Measurements from ENCODE around the gene ZNF19.
A peak's percentile ranks its signal among the peaks of the same experiment; 100 is the strongest.

Gene ZNF19

GRCh38 chr16:71491054-71491453, 1.9 kb upstream of the ZNF19 start:
- Histone ChIP-seq H3K36me3 (ENCODE audit: control insufficient read depth, insufficient read depth, low read length) (no peaks in the 10 kb centered on the region), H3K9me3 (ENCODE audit: control insufficient read depth, low read length) (no peaks in the 10 kb centered on the region), H3K4me1 (ENCODE audit: control insufficient read depth, insufficient read depth, low read length, poor library complexity, severe bottlenecking) (no peaks in the 10 kb centered on the region), H3K4me3 (ENCODE audit: extremely low read depth, insufficient read depth, low read length, poor library complexity, severe bottlenecking) (no peak overlapping the region), H3K27ac (ENCODE audit: low read depth, low read length, severe bottlenecking) (no peak overlapping the region)
- 51 to 58% methylated on average over 2 of the region's 3 CpGs for WGBS, 2 experiments (ENCODE audit: insufficient coverage in 2 of 2)

DNA sequence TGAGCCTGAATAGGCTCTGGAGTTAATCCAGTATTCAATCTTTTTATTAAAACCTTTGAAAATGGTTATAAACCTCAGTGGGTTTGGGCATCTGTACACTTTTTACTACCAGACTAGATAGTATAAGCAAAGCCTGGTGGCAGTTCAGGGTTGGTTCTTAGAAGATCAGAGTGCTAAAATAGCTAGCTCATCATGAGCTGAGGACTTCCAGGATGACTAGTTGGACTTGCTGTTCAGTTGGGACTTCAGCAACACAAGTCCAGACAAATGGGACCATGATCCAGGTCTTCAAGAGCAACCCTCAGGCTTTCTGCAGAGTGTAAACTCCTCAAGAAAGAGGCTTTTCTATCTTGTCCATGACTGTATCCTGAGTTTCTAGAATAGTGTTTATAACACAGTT, 1.2 kb upstream of the ZNF19 start:
- no peak overlapping the region for H3K4me3 ChIP-seq (ENCODE audit: extremely low read depth, insufficient read depth, low read length, poor library complexity, severe bottlenecking)
- no peaks in the 10 kb centered on the region for H3K36me3 ChIP-seq (ENCODE audit: control insufficient read depth, insufficient read depth, low read length)

DNA sequence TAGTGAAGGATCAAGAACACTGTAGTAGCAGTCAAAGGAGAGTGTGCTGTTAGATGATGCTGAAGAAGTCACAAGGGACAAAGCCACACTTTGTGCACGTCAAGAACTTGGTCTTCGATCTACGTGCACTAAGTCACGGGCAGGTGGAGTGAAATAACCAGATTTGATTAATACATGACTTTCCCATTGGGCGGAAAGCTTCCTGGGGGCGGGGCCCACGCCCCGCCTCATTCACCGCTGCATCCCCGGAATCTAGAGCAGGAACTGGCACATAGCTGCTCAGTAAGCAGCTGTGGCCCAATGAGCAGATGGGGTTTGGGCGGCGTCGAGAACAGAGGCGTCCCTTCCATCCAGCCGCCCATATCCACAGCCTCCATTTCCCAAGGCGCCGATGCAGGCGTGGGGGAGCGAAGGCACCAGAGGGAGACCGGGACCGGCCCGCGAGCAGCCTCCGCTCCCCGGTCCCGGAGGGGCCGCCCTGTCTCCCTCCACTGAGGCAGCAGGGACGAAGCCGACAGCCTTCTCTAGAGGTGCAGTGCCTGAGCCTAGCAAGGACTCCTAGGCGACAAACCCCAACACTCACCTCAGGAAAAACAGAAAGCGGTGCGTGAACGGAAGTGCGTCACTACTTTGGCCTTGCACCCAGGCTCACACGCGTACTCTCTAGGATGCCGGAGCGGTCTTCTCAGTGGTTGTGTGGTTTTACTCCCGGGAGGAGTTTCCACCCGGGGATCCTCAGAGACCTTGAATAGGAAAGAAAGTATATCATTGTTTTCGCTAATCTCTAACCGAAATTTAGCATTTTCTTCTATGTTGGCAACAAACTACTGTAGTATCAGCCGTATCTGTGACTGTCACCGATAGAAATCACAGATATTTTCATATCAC, 4.9 kb downstream of the ZNF19 start:
- Histone ChIP-seq H3K4me1 (ENCODE audit: control insufficient read depth, insufficient read depth, low read length, poor library complexity, severe bottlenecking) (no peaks in the 10 kb centered on the region), H3K27ac (ENCODE audit: low read depth, low read length, severe bottlenecking) (peak overlapping the region; percentile 91), H3K9me3 (ENCODE audit: control insufficient read depth, low read length) (no peaks in the 10 kb centered on the region), H3K4me3 (ENCODE audit: extremely low read depth, insufficient read depth, low read length, poor library complexity, severe bottlenecking) (peak overlapping the region; percentile 76), H3K36me3 (ENCODE audit: control insufficient read depth, insufficient read depth, low read length) (no peaks in the 10 kb centered on the region)
- 2 to 3% methylated on average over 36 to 37 of the region's 44 CpGs for WGBS, 2 experiments (ENCODE audit: insufficient coverage in 2 of 2)

More for the DNA sequence above, 1.2 kb upstream of the ZNF19 start:
- Histone ChIP-seq H3K9me3 (ENCODE audit: control insufficient read depth, low read length) (no peaks in the 10 kb centered on the region), H3K27ac (ENCODE audit: low read depth, low read length, severe bottlenecking) (no peak overlapping the region), H3K4me1 (ENCODE audit: control insufficient read depth, insufficient read depth, low read length, poor library complexity, severe bottlenecking) (no peaks in the 10 kb centered on the region)

- no peaks in the 10 kb centered on the region for H3K9me3 ChIP-seq (ENCODE audit: control insufficient read depth, low read length)
- peaks cover 12% of the 10 kb centered on the region for H3K36me3 ChIP-seq (ENCODE audit: control insufficient read depth, insufficient read depth, low read length)
- no peaks in the 10 kb centered on the region for H3K4me1 ChIP-seq (ENCODE audit: control insufficient read depth, insufficient read depth, low read length, poor library complexity, severe bottlenecking)
- WGBS, 2 experiments (ENCODE audit: insufficient coverage in 2 of 2), result 68 to 84% methylated on average over 3 to 4 of the region's 5 CpGs
- H3K27ac ChIP-seq (ENCODE audit: low read depth, low read length, severe bottlenecking), result no peak overlapping the region
- H3K4me3 ChIP-seq (ENCODE audit: extremely low read depth, insufficient read depth, low read length, poor library complexity, severe bottlenecking), result no peak overlapping the region
Observed at GRCh38 chr16:71482569-71482968, 6.6 kb downstream of the ZNF19 start.

DNA sequence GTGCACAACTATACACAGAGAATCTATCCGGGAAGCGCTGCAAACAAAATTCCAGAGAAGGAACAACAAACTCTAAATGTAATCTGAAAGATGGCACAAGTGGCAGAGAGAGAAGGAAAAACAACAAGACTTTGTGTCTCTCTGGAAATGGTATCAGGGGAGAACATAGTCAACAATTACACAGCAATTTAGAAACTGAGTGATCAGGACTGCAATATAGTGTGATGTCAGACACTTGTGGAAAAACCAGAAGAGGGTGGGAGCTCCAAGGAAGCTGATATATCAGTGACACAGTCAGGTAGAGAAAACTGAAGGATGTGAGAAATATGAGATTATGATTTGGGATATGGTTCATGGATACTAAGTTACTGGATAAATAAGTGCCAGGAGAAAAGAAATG, 8.2 kb downstream of the ZNF19 start:
- Histone ChIP-seq H3K27ac (ENCODE audit: low read depth, low read length, severe bottlenecking) (no peak overlapping the region), H3K36me3 (ENCODE audit: control insufficient read depth, insufficient read depth, low read length) (peaks cover 26% of the 10 kb centered on the region), H3K9me3 (ENCODE audit: control insufficient read depth, low read length) (no peaks in the 10 kb centered on the region), H3K4me3 (ENCODE audit: extremely low read depth, insufficient read depth, low read length, poor library complexity, severe bottlenecking) (no peak overlapping the region), H3K4me1 (ENCODE audit: control insufficient read depth, insufficient read depth, low read length, poor library complexity, severe bottlenecking) (no peaks in the 10 kb centered on the region)
- 60 to 93% methylated on average over 1 to 2 of the region's 2 CpGs for WGBS, 2 experiments (ENCODE audit: insufficient coverage in 2 of 2)

- WGBS, 2 experiments (ENCODE audit: insufficient coverage in 2 of 2), result 47 to 67% methylated on average over 3 of the region's 3 CpGs
- Histone ChIP-seq H3K27ac (ENCODE audit: low read depth, low read length, severe bottlenecking) (no peak overlapping the region), H3K4me1 (ENCODE audit: control insufficient read depth, insufficient read depth, low read length, poor library complexity, severe bottlenecking) (peaks cover 4% of the 10 kb centered on the region), H3K4me3 (ENCODE audit: extremely low read depth, insufficient read depth, low read length, poor library complexity, severe bottlenecking) (no peak overlapping the region), H3K9me3 (ENCODE audit: control insufficient read depth, low read length) (no peaks in the 10 kb centered on the region), H3K36me3 (ENCODE audit: control insufficient read depth, insufficient read depth, low read length) (peaks cover 35% of the 10 kb centered on the region)
Observed at GRCh38 chr16:71479420-71479819, 9.7 kb downstream of the ZNF19 start.

DNA sequence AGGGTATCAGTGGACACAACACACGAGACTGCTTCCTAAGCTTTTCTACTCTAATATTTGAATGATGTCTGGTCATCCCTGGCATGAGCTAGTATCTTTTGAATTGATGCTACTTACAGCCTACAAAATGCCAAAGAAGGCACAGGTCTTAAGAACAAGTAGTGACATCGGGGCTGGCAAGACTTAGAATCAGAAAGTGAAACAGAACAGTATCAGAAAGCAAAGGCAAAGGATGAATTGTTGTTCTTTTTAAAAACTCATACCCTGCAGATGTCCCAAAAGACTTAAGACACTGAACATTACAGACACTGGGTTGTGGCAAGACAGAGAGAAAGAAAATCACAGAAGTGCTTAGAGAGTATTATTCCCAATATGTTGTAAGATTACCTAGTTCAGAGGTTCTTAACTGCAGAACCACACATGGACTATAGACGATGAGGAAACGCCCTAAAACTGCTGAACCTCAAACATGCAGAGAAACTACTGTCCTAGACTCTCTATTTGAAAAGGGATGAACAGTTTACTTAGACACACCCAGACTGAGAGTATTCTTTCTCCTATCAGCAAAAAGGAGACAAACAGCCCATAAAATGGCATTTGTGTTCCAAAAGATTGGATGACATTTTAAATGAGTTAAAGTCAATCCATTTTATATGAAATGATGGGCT, 12.5 kb downstream of the ZNF19 start:
- Histone ChIP-seq H3K4me1 (ENCODE audit: control insufficient read depth, insufficient read depth, low read length, poor library complexity, severe bottlenecking) (peaks cover 17% of the 10 kb centered on the region), H3K4me3 (ENCODE audit: extremely low read depth, insufficient read depth, low read length, poor library complexity, severe bottlenecking) (no peak overlapping the region), H3K27ac (ENCODE audit: low read depth, low read length, severe bottlenecking) (no peak overlapping the region), H3K9me3 (ENCODE audit: control insufficient read depth, low read length) (no peaks in the 10 kb centered on the region), H3K36me3 (ENCODE audit: control insufficient read depth, insufficient read depth, low read length) (peaks cover 35% of the 10 kb centered on the region)
- WGBS, 2 experiments (ENCODE audit: insufficient coverage in 2 of 2), result 80 to 88% methylated on average over 1 to 4 of the region's 4 CpGs

GRCh38 chr16:71474864-71475263, 14.3 kb downstream of the ZNF19 start:
- WGBS, 2 experiments (ENCODE audit: insufficient coverage in 2 of 2), result no CpG with 5 or more reads among the region's 3 CpGs
- peak overlapping the region; percentile 43 for H3K27ac ChIP-seq (ENCODE audit: low read depth, low read length, severe bottlenecking)
- H3K4me3 ChIP-seq (ENCODE audit: extremely low read depth, insufficient read depth, low read length, poor library complexity, severe bottlenecking), result no peak overlapping the region
- H3K9me3 ChIP-seq (ENCODE audit: control insufficient read depth, low read length), result no peaks in the 10 kb centered on the region
- H3K36me3 ChIP-seq (ENCODE audit: control insufficient read depth, insufficient read depth, low read length), result peaks cover 35% of the 10 kb centered on the region
- peaks cover 17% of the 10 kb centered on the region for H3K4me1 ChIP-seq (ENCODE audit: control insufficient read depth, insufficient read depth, low read length, poor library complexity, severe bottlenecking)

GRCh38 chr16:71473891-71474290, 15.2 kb downstream of the ZNF19 start:
- 93 to 100% methylated on average over 3 of the region's 5 CpGs for WGBS, 2 experiments (ENCODE audit: insufficient coverage in 2 of 2)
- peaks cover 17% of the 10 kb centered on the region for H3K4me1 ChIP-seq (ENCODE audit: control insufficient read depth, insufficient read depth, low read length, poor library complexity, severe bottlenecking)
- H3K4me3 ChIP-seq (ENCODE audit: extremely low read depth, insufficient read depth, low read length, poor library complexity, severe bottlenecking), result no peak overlapping the region
- H3K36me3 ChIP-seq (ENCODE audit: control insufficient read depth, insufficient read depth, low read length), result peaks cover 35% of the 10 kb centered on the region
- H3K27ac ChIP-seq (ENCODE audit: low read depth, low read length, severe bottlenecking), result no peak overlapping the region
- no peaks in the 10 kb centered on the region for H3K9me3 ChIP-seq (ENCODE audit: control insufficient read depth, low read length)

GRCh38 chr16:71472931-71473330, 16.2 kb downstream of the ZNF19 start:
- Histone ChIP-seq H3K4me3 (ENCODE audit: extremely low read depth, insufficient read depth, low read length, poor library complexity, severe bottlenecking) (no peak overlapping the region), H3K36me3 (ENCODE audit: control insufficient read depth, insufficient read depth, low read length) (peaks cover 26% of the 10 kb centered on the region), H3K27ac (ENCODE audit: low read depth, low read length, severe bottlenecking) (no peak overlapping the region), H3K4me1 (ENCODE audit: control insufficient read depth, insufficient read depth, low read length, poor library complexity, severe bottlenecking) (peaks cover 17% of the 10 kb centered on the region), H3K9me3 (ENCODE audit: control insufficient read depth, low read length) (no peaks in the 10 kb centered on the region)
- WGBS, 2 experiments (ENCODE audit: insufficient coverage in 2 of 2), result 100% methylated on average over 1 of the region's 2 CpGs; no CpG with 5 or more reads in 1 of the 2 experiments

DNA sequence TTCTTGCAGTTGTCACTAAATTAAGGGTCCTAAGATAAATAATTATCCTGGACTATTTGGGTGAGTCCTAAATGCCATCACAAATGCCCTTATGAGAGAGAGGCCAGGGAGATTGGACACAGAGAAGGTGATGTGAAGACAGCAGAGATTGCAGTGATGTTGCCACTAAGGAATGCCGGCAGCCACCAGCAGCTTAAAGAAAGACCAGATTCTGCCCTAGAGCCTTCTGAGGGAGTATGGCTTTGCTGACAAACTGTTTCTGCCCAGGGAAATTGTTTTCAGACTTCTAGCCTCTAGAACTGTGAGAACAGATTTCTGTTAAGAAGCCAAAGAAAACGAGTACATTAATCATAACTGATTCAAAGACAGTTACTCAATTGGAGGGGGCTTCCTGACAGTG, 17.1 kb downstream of the ZNF19 start:
- WGBS, 2 experiments (ENCODE audit: insufficient coverage in 2 of 2), result 83 to 100% methylated on average over 1 of the region's 2 CpGs

More for the DNA sequence above, 17.1 kb downstream of the ZNF19 start:
- Histone ChIP-seq H3K4me1 (ENCODE audit: control insufficient read depth, insufficient read depth, low read length, poor library complexity, severe bottlenecking) (peaks cover 17% of the 10 kb centered on the region), H3K4me3 (ENCODE audit: extremely low read depth, insufficient read depth, low read length, poor library complexity, severe bottlenecking) (no peak overlapping the region), H3K36me3 (ENCODE audit: control insufficient read depth, insufficient read depth, low read length) (peaks cover 19% of the 10 kb centered on the region), H3K9me3 (ENCODE audit: control insufficient read depth, low read length) (no peaks in the 10 kb centered on the region), H3K27ac (ENCODE audit: low read depth, low read length, severe bottlenecking) (no peak overlapping the region)
